ENCODE data around the gene PGK1. TPM values are rescaled to one million over a fixed set of nuclear protein-coding genes. Genes with fewer than 3 reads are reported as not detected.

The PGK1 gene
- total RNA-seq, 1 experiment from 2014 or later, result 492 TPM

DNA sequence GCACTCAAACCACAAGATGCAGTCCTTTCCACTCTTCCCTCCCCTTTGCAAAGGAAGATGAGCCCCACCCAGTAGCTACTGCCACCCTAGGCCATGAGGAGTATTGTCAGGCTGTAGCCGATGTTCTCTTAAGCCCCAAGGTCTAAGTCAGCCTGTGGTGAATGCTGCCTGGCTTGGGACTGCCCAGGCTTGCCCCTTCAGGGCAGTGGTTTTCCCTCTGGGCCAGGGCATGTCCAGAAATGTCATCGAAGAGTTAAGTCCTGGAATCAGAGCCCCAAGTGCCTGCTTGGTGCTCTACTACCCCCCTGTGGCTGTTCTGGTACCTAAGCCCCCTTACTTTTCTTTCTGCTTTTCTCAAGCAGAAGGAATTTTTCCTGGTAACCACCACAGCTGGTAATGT lies 11.8 kb upstream of the PGK1 start:
- POLR2A ChIA-PET, result no interaction called here
- H3K9me3 ChIP-seq (ENCODE audit: control insufficient read depth in 1 of 2, insufficient read depth in 1 of 2, low read depth in 1 of 2, low read length in 2 of 2), result no peaks in the 10 kb centered on the region
- TF ChIP-seq JUND (IDR thresholded peaks at IDR 0.05), result no peak
- TF ChIP-seq REST (IDR thresholded peaks at IDR 0.05; ENCODE audit: low read depth), result no peak
- peak; percentile 78 for TF ChIP-seq RAD21 (IDR thresholded peaks at IDR 0.05; ENCODE audit: low read depth)
- no peak for TF ChIP-seq EZH2 (IDR thresholded peaks at IDR 0.05)
- TF ChIP-seq CTCF (IDR thresholded peaks at IDR 0.05 in 2 of 3, conservative IDR thresholded peaks at IDR 0.05 in 1 of 3; ENCODE audit: borderline replicate concordance in 1 of 3, insufficient read depth in 1 of 3, low read depth in 2 of 3, low read length in 2 of 3), result peak; percentile 36 to 73 (median 51)
- 0 out of 2 replicates have a peak, but pooled peaks have one; percentile 42 for TF ChIP-seq CBX3 (IDR thresholded peaks at IDR 0.05; ENCODE audit: low read depth)
- no peak for TF ChIP-seq ZFX (IDR thresholded peaks at IDR 0.05)
- no peak for TF ChIP-seq ZNF274 (IDR thresholded peaks at IDR 0.05; ENCODE audit: low read depth, low read length)
- H3K9ac ChIP-seq (ENCODE audit: low read length), result no peak overlapping the region
- H3K9me2 ChIP-seq (ENCODE audit: insufficient read depth), result no peaks in the 10 kb centered on the region
- H3K27ac ChIP-seq (ENCODE audit: low read depth, low read length), result no peak overlapping the region
- peak; percentile 98 for ATAC-seq
- no peaks in the 10 kb centered on the region for H3K36me3 ChIP-seq (ENCODE audit: control insufficient read depth in 1 of 2, insufficient read depth in 2 of 2, low read length in 2 of 2)
- no peaks in the 10 kb centered on the region for H3K27me3 ChIP-seq (ENCODE audit: insufficient read depth, low read length)
- no peak overlapping the region for H2AFZ ChIP-seq (ENCODE audit: low read depth, low read length, poor library complexity, severe bottlenecking)
- no TSS peak for BruUV-seq (replicated peaks)
- H4K20me1 ChIP-seq (ENCODE audit: insufficient read depth), result no peaks in the 10 kb centered on the region
- H3K4me1 ChIP-seq (ENCODE audit: control insufficient read depth in 1 of 2, insufficient read depth in 2 of 2, low read length in 2 of 2), result peaks cover 0 to 9% of the 10 kb centered on the region in 2 experiments; a peak in 2 of 4 replicates
- CTCF ChIA-PET, result interaction anchor here (0.7 to 1.9 kb wide), 3 partner anchors 10 to 186 kb away, joined by 3 to 8 read pairs (median 3); no protein-coding TSS in a partner anchor
- DNase-seq (ENCODE audit: low read depth, low spot score), result peak; percentile 54
- no peaks in the 10 kb centered on the region for H3K79me2 ChIP-seq (ENCODE audit: insufficient read depth, low read length)
- peak overlapping the region; percentile 37; the same call in 1 of the 2 replicates for H3K4me2 ChIP-seq (ENCODE audit: low read length)
- intact Hi-C loops (cut with micrococcal nuclease), result no loop called here
- no peak overlapping the region for H3K4me3 ChIP-seq (replicated peaks in 1 of 2; ENCODE audit: low read depth in 1 of 2, low read length in 2 of 2)
- RAD21 ChIA-PET (ENCODE audit: low non-redundant PET in 1 of 2, low total read pairs in 2 of 2, uncharacterized antibody in 2 of 2, unreplicated experiment in 2 of 2), result no interaction called here
